ENCODE data around the gene GCK.
A peak's percentile ranks its signal among the peaks of the same experiment; 100 is the strongest.

GCK gene

GRCh38 chr7:44134943-44135628 is 54.2 kb downstream of the GCK start:
- Histone ChIP-seq H3K4me1 (no peaks in the 10 kb centered on the region), H3K4me3 (ENCODE audit: low read depth, low read length) (no peak overlapping the region), H3K36me3 (no peaks in the 10 kb centered on the region), H3K27me3 (no peaks in the 10 kb centered on the region), H3K9me3 (no peaks in the 10 kb centered on the region)
- DNase-seq: no peak
- no peak for TF ChIP-seq CTCF (IDR thresholded peaks at IDR 0.05; ENCODE audit: low read depth, low read length)

GRCh38 chr7:44133295-44133694 is 55.9 kb downstream of the GCK start:
- Histone ChIP-seq H3K36me3 (no peaks in the 10 kb centered on the region), H3K4me3 (ENCODE audit: low read depth, low read length) (no peak overlapping the region), H3K4me1 (no peaks in the 10 kb centered on the region), H3K27me3 (no peaks in the 10 kb centered on the region), H3K9me3 (no peaks in the 10 kb centered on the region)
- no peak for DNase-seq
- no peak for TF ChIP-seq CTCF (IDR thresholded peaks at IDR 0.05; ENCODE audit: low read depth, low read length)

- H3K4me1 ChIP-seq: no peaks in the 10 kb centered on the region
- no peaks in the 10 kb centered on the region for H3K36me3 ChIP-seq
- H3K4me3 ChIP-seq (ENCODE audit: low read depth, low read length): no peak overlapping the region
- H3K27me3 ChIP-seq: no peaks in the 10 kb centered on the region
- no peaks in the 10 kb centered on the region for H3K9me3 ChIP-seq
- DNase-seq: no peak
- no peak for TF ChIP-seq CTCF (IDR thresholded peaks at IDR 0.05; ENCODE audit: low read depth, low read length)
These were observed 57.2 kb downstream of the GCK start for GRCh38 chr7:44132039-44132438.

GRCh38 chr7:44131173-44132029 is 57.8 kb downstream of the GCK start:
- Histone ChIP-seq H3K27me3 (no peaks in the 10 kb centered on the region), H3K9me3 (no peaks in the 10 kb centered on the region), H3K4me1 (no peaks in the 10 kb centered on the region), H3K36me3 (no peaks in the 10 kb centered on the region), H3K4me3 (ENCODE audit: low read depth, low read length) (no peak overlapping the region)
- peak; percentile 48 for TF ChIP-seq CTCF (IDR thresholded peaks at IDR 0.05; ENCODE audit: low read depth, low read length)
- no peak for DNase-seq

GRCh38 chr7:44128721-44129582 is 60.3 kb downstream of the GCK start:
- Histone ChIP-seq H3K27me3 (no peaks in the 10 kb centered on the region), H3K9me3 (no peaks in the 10 kb centered on the region), H3K4me3 (ENCODE audit: low read depth, low read length) (no peak overlapping the region), H3K36me3 (no peaks in the 10 kb centered on the region), H3K4me1 (no peaks in the 10 kb centered on the region)
- no peak for TF ChIP-seq CTCF (IDR thresholded peaks at IDR 0.05; ENCODE audit: low read depth, low read length)
- DNase-seq: no peak

Data from BE2C (cell line).